Activated naive CD8-positive, alpha-beta T cell treated with anti-CD3 and anti-CD28 coated beads for 36 hours (primary cell): ENCODE results near the gene CD9. TPM values are rescaled to one million over a fixed set of nuclear protein-coding genes. Genes with fewer than 3 reads are reported as not detected.

Experiments
- DNase-seq: peaks from one replicate; pipeline ENCODE4 v3.0.0; 2021
- H3K27ac Mint-ChIP-seq: one replicate; pipeline ENCODE4 v1.8.0; 2022; ENCODE audit warnings: mild to moderate bottlenecking, moderate library complexity, mixed read lengths
- H3K27me3 Mint-ChIP-seq: one replicate; pipeline ENCODE4 v1.8.0; 2022; ENCODE audit warnings: mild to moderate bottlenecking, mixed read lengths
- H3K36me3 Mint-ChIP-seq: one replicate; pipeline ENCODE4 v1.8.0; 2021; ENCODE audit warnings: mild to moderate bottlenecking, mixed read lengths
- H3K4me1 Mint-ChIP-seq: one replicate; pipeline ENCODE4 v1.8.0; 2021; ENCODE audit warnings: mixed read lengths
- H3K4me3 Mint-ChIP-seq: one replicate; pipeline ENCODE4 v1.8.0; 2022; ENCODE audit warnings: mild to moderate bottlenecking, moderate library complexity, mixed read lengths
- H3K9me3 Mint-ChIP-seq: one replicate; pipeline ENCODE4 v1.8.0; 2022; ENCODE audit warnings: mixed read lengths
- total RNA-seq, 2 experiments: library from RNA; stranded (reverse); gene quantifications; one replicate each; pipeline ENCODE4 v1.2.3, GENCODE V29; 2021

CD9 gene
- total RNA-seq, 2 experiments from 2014 or later, result 16.2 to 18.1 TPM

DNA sequence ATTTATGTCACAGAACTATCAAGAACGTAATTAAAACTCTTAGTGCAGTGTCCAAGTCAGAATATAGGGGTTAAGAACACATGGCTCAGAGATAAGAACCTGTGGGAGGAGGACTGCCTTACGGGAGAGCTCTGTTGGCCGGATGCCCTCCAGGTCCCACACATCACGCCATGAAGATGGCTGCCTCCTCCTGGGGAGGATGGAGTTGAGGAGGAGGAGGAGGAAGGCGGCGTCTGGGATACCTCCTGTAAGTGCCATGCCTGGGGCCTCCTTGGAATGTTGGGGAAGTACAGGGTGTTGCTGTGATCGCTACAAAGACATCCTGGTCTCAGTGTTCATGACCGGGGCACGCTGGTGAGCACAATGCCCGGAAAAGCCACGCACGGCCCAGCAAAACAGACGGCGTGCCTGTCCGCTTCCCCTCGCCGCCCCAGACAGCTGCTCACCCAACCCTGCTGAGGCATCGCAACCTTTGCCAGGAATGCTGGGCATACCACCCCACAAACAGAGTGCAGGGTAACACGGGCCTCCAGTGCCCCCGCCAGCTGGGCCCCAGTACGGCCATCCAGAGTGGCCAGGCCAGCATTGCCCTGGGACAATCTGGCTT lies 28.7 kb upstream of the CD9 start:
- Mint-ChIP-seq H3K36me3 (no peaks in the 10 kb centered on the region), H3K4me3 (no peak overlapping the region), H3K9me3 (no peaks in the 10 kb centered on the region), H3K4me1 (peaks cover 33% of the 10 kb centered on the region), H3K27me3 (no peaks in the 10 kb centered on the region), H3K27ac (no peak overlapping the region)
- DNase-seq, result no peak

DNA sequence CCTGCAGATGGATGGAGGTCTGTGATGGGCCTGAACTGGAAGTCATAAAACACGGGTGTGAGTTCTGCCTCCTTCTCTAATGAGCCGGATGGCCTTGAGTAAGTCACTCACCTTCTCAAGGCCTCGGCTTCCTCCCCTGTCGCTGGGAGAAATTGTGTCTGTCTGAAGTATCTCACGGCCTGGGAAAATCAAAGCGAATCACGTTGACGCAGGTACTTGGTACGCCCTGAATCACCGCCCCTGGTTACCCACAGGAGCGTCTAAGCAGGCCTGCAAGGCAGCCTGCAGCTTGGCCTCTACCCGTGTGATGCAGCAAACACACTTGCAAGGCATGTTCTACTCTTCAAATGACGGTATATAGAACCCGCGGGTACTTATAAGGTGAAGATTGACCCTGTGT lies 28.1 kb upstream of the CD9 start:
- Mint-ChIP-seq H3K4me3 (no peak overlapping the region), H3K4me1 (peaks cover 27% of the 10 kb centered on the region), H3K27me3 (no peaks in the 10 kb centered on the region), H3K27ac (no peak overlapping the region), H3K36me3 (no peaks in the 10 kb centered on the region), H3K9me3 (no peaks in the 10 kb centered on the region)
- DNase-seq, result no peak

DNA sequence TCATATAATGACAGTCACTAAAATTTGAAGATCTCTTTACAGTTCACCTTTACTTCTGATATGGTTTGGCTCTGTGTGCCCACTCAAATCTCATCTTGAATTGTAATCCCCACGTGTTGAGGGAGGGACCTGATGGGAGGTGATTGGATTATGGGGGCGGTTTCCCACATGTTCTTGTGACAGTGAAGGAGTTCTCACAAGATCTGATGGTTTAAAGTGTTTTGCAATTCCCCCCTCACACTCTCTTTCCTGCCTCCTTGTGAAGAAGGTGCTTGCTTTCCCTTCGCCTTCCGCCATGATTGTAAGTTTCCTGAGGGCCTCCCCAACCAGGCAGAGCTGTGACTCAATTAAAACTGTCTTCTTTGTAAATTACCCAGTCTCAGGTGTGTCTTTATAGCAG lies 27.3 kb upstream of the CD9 start:
- no peaks in the 10 kb centered on the region for H3K27me3 Mint-ChIP-seq
- H3K36me3 Mint-ChIP-seq, result no peaks in the 10 kb centered on the region
- H3K9me3 Mint-ChIP-seq, result no peaks in the 10 kb centered on the region

DNA sequence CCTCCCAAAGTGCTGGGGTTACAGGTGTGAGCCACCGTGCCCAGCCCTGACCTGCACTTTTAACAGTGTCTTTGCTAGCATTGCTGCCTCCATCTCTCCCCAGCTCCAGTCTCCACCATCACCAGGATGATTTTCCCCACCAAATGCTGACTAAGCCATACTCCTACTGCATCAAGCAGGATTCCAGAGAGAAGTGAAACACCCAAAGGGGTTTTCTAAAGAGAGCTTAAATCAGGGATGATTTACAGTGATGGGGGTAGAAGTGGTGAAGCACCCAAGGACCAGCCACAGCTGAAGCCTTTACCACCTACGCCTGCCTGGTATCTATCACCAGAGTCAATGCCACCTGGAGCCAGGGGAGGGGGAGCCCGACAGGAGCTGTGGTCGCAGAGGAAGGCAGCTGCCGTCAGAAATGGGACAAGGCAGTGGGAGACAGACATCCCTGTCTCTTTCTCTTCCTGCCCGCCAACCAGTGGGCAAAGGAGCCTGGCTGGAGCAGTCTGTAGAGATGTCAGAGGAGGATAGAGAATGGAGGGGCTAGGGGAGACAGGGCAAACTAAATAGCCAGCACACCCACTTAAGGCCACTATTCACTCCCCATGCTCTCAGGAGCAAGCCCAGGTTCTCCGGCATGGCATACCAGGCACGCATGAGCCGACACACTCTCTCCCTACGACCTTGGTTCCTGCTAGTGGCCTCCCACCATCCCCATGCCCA lies 22.4 kb upstream of the CD9 start:
- H3K27ac Mint-ChIP-seq, result no peak overlapping the region
- H3K36me3 Mint-ChIP-seq, result no peaks in the 10 kb centered on the region
- no peaks in the 10 kb centered on the region for H3K4me1 Mint-ChIP-seq
- H3K9me3 Mint-ChIP-seq, result no peaks in the 10 kb centered on the region
- no peaks in the 10 kb centered on the region for H3K27me3 Mint-ChIP-seq
- no peak for DNase-seq
- no peak overlapping the region for H3K4me3 Mint-ChIP-seq

More for the DNA sequence above, 27.3 kb upstream of the CD9 start:
- peaks cover 19% of the 10 kb centered on the region for H3K4me1 Mint-ChIP-seq
- H3K4me3 Mint-ChIP-seq, result no peak overlapping the region
- DNase-seq, result no peak
- H3K27ac Mint-ChIP-seq, result no peak overlapping the region

DNA sequence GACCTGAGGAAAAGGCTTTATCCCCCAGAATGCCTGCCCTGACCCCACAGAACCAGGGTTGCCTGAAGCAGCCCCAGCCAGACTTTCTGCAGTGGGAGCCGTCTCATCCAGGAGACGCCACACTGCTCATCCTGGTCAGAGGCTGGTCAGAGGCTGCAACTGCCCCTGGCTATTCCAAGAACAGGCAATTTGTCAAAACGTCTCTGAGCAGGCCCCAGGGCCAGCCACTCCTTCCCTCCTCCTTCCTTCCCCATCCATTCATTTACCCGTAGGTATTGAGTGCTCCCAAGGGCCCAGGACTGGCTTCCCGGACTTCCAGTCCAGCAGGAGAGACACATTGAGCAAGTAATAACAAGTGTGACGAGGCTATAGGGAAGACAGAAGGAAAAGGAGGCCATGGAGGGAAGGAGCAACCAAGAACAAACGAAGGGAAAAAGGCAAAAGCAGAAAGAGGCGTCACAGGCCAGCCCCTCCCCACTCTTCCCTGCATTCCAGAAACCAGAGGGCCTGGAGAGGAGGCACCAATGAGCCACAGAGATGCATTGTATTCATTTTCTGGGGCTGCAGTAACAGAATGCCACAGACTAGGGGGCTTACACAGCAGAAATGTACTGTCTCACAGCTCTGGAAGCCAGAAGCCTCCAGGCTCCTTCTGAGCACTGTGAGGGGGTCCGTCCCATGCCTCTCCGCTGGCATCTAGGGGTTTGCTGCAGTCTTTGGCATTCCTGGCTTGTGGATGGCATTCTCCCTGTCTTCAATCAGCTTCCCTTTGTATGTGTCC lies 21.0 kb upstream of the CD9 start:
- Mint-ChIP-seq H3K4me3 (no peak overlapping the region), H3K4me1 (no peaks in the 10 kb centered on the region), H3K36me3 (no peaks in the 10 kb centered on the region), H3K9me3 (no peaks in the 10 kb centered on the region), H3K27ac (no peak overlapping the region), H3K27me3 (no peaks in the 10 kb centered on the region)
- DNase-seq, result no peak

DNA sequence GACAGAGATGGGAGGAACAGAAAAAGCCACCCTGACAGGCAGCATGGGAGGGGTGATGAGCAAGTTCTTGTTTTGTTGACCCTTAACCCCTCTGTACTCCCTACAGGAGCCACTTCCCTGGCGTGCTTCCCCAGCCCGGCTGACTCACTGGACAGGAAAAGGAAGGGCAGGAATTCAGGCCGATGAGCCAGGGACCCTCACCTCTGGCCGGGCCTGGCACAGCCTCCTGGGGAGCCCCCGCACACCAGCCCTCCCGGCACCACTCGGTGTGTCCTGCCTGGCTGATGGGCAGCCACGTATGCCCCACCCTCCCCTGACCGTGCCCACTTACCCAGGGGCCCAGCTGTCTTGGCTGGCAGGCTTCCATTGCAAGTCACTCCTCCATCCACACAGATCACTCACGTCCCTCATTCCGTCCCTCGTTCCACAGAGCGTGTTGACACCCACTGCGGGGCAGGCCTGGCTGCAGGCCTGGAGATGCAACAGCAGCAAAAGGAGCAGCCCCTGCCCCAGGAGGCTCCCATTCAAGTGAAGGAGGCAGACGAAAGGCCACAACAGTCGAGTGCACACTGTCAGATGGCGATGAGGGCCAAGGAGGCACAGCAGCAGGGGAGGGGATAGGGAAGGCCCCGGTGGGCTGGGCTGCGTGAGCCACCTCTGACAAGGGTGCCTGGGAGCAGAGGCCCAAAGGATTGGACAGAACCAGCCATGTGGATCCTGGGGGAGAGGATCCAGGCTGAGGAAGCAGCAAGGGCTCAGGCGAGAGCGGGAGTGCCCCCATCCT lies 19.7 kb upstream of the CD9 start:
- H3K36me3 Mint-ChIP-seq, result no peaks in the 10 kb centered on the region
- no peak overlapping the region for H3K4me3 Mint-ChIP-seq
- no peaks in the 10 kb centered on the region for H3K27me3 Mint-ChIP-seq
- no peaks in the 10 kb centered on the region for H3K9me3 Mint-ChIP-seq
- no peak overlapping the region for H3K27ac Mint-ChIP-seq
- no peaks in the 10 kb centered on the region for H3K4me1 Mint-ChIP-seq
- DNase-seq, result no peak

DNA sequence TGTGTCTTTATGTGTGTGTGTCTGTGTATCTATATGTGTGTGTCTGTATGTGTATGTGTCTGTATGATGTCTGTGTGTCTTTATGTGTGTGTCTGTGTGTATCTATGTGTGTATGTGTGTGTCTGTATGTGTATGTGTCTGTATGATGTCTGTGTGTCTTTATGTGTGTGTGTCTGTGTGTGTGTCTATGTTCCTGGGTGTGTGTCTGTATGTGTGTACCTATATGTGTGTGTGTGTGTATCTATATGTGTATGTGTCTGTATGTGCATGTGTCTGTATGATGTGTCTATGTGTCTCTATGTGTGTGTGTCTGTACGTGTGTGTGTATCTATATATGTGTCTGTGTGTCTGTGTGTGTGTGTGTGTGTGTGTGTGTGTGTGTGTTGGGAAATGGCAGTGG lies 19.0 kb upstream of the CD9 start:
- no peak overlapping the region for H3K27ac Mint-ChIP-seq
- DNase-seq, result no peak
- H3K9me3 Mint-ChIP-seq, result no peaks in the 10 kb centered on the region
- H3K27me3 Mint-ChIP-seq, result no peaks in the 10 kb centered on the region
- H3K4me3 Mint-ChIP-seq, result no peak overlapping the region
- no peaks in the 10 kb centered on the region for H3K36me3 Mint-ChIP-seq
- H3K4me1 Mint-ChIP-seq, result no peaks in the 10 kb centered on the region

DNA sequence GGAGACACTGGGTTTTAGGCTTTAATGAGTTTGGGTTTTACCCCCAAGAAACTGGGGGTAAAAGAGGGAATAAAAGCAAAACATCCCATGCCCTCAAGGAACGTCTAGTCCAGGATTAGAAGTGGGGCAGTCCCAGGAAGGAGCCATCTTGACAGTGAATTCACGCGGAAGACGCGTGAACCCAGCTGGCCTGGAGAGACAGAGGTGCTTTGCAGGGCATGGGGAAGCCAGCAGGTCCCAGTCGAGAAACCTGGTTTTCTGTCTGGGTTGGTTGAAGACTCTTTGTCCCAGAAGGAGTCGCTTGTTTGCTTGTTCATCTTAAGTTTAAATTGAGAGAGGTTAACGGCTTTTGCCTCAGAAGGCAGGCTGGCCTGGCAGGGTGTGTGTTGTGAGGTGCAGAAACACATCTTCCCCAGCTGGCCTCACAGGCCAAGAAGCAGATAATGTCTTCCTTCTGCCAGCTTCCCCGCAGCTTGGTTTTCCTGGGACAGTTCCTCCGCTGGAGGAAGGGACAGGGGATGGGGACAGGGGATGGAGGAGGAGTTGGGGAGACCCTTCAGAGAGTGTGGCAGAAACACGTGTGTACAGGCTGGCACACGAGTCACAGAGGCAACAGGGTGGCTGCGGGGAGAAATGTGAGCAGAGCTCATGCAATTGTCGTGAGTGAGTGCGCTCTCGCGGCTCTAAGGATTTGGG lies 18.5 kb upstream of the CD9 start:
- no peaks in the 10 kb centered on the region for H3K36me3 Mint-ChIP-seq
- H3K4me1 Mint-ChIP-seq, result no peaks in the 10 kb centered on the region
- H3K27ac Mint-ChIP-seq, result no peak overlapping the region
- H3K27me3 Mint-ChIP-seq, result no peaks in the 10 kb centered on the region
- H3K9me3 Mint-ChIP-seq, result no peaks in the 10 kb centered on the region
- no peak overlapping the region for H3K4me3 Mint-ChIP-seq
- no peak for DNase-seq

DNA sequence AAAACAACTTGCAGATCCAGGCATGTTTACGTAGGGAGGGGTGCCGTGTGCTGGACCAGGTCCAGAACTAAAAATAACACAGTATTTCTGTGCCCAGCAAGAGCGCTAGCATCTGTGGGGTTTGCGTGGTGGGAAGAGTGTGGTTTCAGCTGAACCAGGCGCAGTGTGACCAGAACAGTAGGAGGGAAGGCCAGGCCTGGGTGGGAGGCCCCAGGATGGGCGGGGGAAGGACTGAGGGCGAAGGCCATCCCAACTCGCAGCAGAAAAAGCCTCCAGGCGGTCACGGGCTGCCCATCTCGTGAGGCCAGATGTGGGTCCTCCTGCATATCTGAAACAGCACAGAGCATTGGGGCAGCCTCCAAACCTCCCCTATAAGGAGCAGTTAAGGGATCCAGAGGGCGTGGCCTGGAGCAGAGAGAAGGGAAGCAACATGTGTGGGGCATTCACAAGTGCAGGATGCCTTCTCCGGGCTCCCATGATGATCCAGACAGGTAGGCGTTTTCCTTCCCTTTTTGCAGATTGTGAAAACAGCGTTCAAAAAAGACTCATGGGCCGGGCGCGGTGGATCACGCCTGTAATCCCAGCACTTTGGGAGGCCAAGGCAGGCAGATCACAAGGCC lies 17.8 kb upstream of the CD9 start:
- Mint-ChIP-seq H3K36me3 (no peaks in the 10 kb centered on the region), H3K4me1 (no peaks in the 10 kb centered on the region), H3K27ac (no peak overlapping the region), H3K4me3 (no peak overlapping the region), H3K9me3 (no peaks in the 10 kb centered on the region), H3K27me3 (no peaks in the 10 kb centered on the region)
- DNase-seq, result no peak

DNA sequence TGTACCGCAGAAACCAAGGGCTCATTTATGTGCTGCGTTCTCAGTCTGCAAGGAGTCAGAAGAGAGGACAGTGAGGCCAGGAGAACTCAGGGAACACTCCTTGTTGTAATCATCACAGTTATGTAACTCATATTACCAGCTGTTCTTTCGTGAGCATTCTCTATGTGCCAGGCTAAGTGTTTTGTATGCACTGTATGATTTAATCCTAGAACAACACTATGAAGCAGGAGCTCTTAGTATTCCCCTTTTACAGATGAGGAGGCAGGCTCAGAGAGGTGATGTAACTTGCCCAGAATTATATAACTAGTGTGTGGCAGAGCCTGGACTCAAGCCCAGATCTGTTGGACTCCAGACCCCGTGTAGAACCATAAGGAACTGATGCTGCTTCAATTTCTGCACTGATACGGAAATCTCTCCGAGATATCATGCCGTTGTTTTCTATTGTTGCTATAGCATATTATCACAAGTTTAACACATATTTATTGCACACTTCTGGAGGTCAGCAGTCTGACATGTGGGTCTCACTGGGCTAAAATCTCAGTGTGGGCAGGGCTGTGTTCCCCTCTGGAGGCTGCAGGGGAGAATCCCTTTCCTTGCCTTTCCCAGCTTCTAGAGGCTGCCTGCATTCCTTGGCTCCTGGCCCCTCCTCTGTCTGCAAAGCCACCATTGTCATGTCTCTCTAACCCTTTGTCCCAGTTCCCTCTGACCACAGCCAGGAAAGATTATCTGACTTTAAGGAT lies 16.3 kb upstream of the CD9 start:
- peaks cover 5% of the 10 kb centered on the region for H3K4me1 Mint-ChIP-seq
- no peak overlapping the region for H3K27ac Mint-ChIP-seq
- no peaks in the 10 kb centered on the region for H3K9me3 Mint-ChIP-seq
- DNase-seq, result no peak
- H3K4me3 Mint-ChIP-seq, result no peak overlapping the region
- H3K36me3 Mint-ChIP-seq, result no peaks in the 10 kb centered on the region
- H3K27me3 Mint-ChIP-seq, result peaks cover 2% of the 10 kb centered on the region

DNA sequence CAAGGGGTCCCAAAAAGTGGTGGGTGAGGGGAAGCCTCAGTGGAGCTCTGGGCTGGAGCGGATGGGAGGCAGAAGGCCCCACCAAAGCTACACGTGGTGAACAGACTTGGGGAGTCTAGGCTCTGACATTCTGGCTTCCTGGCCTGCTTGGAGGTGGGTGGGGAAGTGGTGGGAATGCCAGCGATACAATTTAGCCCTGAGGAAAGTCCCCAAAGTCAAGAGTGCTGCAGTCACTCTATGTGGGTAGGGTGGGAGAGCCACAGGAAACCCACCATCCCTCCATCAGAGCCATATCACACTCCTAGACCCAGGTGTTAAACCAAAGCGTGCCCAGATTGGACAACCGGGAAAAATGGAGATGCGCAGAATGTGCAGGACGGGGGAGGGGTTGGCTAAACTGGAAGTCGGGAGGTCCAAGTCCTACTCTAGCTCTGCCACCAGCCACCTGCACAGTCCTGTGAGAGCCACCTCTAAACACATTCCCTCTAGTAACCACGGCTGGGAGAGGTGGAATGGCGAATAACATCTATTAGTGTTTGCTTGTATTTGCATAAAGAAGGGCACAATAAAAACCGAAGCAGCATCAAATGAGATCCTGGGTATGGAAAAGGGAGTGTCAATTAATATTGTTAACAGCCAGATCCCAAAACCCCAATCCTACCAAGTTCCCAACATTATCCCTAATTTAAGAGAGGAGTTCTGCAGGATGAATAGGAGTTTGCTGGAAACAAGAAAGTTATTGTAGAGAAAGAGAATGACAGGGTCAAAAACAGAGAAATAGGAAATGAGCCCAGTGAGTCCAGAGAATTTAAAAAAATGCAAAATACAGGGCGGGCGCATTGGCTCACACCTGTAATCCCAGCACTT lies 14.0 kb upstream of the CD9 start:
- Mint-ChIP-seq H3K27me3 (peaks cover 4% of the 10 kb centered on the region), H3K36me3 (no peaks in the 10 kb centered on the region), H3K9me3 (no peaks in the 10 kb centered on the region), H3K4me1 (peaks cover 20% of the 10 kb centered on the region), H3K27ac (no peak overlapping the region), H3K4me3 (no peak overlapping the region)
- no peak for DNase-seq

DNA sequence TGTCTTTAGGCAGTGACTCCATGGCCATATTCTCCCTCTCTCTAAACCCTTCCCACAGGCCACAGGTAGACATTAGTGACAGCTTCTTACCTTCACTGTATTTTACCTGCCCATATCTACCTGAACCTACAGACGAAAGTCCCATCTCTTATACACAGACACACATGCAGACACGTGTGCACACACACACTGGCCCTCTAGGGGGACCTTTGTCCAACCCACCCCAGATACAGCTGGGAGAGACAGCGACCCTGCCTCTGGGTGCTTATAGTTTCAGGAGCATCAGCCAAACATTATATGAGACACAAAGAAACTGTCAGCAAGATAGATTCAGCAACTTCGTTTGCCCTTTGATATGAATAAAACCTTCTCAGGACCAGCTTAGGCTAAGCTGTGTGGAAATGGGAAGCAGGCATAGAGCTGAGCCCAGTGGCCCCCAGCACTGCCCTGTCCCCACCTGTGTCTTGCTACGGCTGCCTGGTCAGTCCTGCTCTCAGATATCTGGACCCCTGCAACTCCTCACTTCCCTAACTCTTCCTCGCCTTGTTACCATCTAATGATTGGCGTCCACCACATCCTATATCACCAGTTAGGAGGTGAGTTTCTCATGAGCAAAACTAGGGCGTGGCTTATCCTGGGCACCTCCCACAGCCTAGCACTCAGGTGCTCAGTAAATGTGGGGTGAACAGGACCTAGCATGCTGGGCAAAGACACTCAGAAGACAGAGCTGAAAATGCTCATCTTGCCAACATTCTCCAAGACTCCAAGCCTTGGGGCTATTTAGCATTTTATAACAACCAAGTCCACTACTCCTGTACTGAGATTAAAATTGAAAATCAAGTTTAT lies 12.0 kb upstream of the CD9 start:
- Mint-ChIP-seq H3K27ac (no peak overlapping the region), H3K4me1 (peaks cover 20% of the 10 kb centered on the region), H3K36me3 (no peaks in the 10 kb centered on the region), H3K27me3 (peaks cover 4% of the 10 kb centered on the region), H3K4me3 (no peak overlapping the region), H3K9me3 (no peaks in the 10 kb centered on the region)
- no peak for DNase-seq
